DOHH2 (cell line): ENCODE data around the gene SDCBP2.

Experiments
- H3F3A ChIP-seq: fragments of 200-600 bp; sonication (generic), shearing (Covaris generic); 2 replicates; pipeline ENCODE4 v1.6.0; 2016; ENCODE audit warnings: antibody characterized with exemption, mild to moderate bottlenecking; ENCODE audit not compliant: control insufficient read depth, insufficient read depth
- H3K27ac ChIP-seq: fragments of 200-600 bp; sonication (generic); 2 replicates; pipeline ENCODE4 v1.5.1; 2014; ENCODE audit warnings: low read depth, mild to moderate bottlenecking, low read length, moderate library complexity
- H3K27me3 ChIP-seq: fragments of 200-600 bp; sonication (generic); 2 replicates; pipeline ENCODE4 v1.6.1; 2014; ENCODE audit warnings: mild to moderate bottlenecking, low read length, mixed read lengths; ENCODE audit not compliant: control insufficient read depth
- H3K36me3 ChIP-seq: fragments of 200-600 bp; sonication (generic); 2 replicates; pipeline ENCODE4 v1.6.1; 2014; ENCODE audit warnings: mild to moderate bottlenecking, low read length, moderate library complexity, mixed read lengths; ENCODE audit not compliant: control insufficient read depth
- H3K4me1 ChIP-seq: fragments of 200-600 bp; sonication (generic); 2 replicates; pipeline ENCODE4 v1.6.1; 2014; ENCODE audit warnings: mild to moderate bottlenecking, low read length, mixed read lengths; ENCODE audit not compliant: control insufficient read depth
- H3K4me2 ChIP-seq: fragments of 200-600 bp; sonication (generic); 2 replicates; pipeline ENCODE4 v1.6.0; 2014; ENCODE audit warnings: mild to moderate bottlenecking, low read length, moderate library complexity
- H3K4me3 ChIP-seq: fragments of 200-600 bp; sonication (generic); 2 replicates; pipeline ENCODE4 v1.5.1; 2014; ENCODE audit warnings: mild to moderate bottlenecking, low read length, mixed read lengths
- H3K79me2 ChIP-seq: fragments of 200-600 bp; sonication (generic); 2 replicates; pipeline ENCODE4 v1.6.1; 2014; ENCODE audit warnings: mild to moderate bottlenecking, low read length, mixed read lengths; ENCODE audit not compliant: control insufficient read depth
- H3K9me2 ChIP-seq: fragments of 200-600 bp; sonication (generic); replicated peaks from 2 replicates; pipeline ENCODE4 v1.6.1; 2014; ENCODE audit warnings: mild to moderate bottlenecking, low read length, mixed read lengths; ENCODE audit not compliant: control insufficient read depth
- H3K9me3 ChIP-seq: fragments of 200-600 bp; sonication (generic); 2 replicates; pipeline ENCODE4 v1.6.1; 2014; ENCODE audit warnings: antibody characterized with exemption, low read length, mixed read lengths; ENCODE audit not compliant: control insufficient read depth, insufficient read depth
- H4K20me1 ChIP-seq: fragments of 200-600 bp; sonication (generic); 2 replicates; pipeline ENCODE4 v1.6.0; 2014; ENCODE audit warnings: low read depth, mild to moderate bottlenecking, antibody characterized with exemption, low read length, moderate library complexity; ENCODE audit not compliant: control insufficient read depth, insufficient read depth
- EZH2phosphoT487 ChIP-seq: fragments of 200-600 bp; sonication (generic); IDR thresholded peaks from 2 replicates; pipeline ENCODE4 v1.6.1; 2017; ENCODE audit warnings: borderline replicate concordance, mild to moderate bottlenecking, antibody characterized with exemption, low read length, moderate library complexity, mixed read lengths
- TF ChIP-seq, protein P1 (sequence below): fragments of 200-600 bp; sonication (generic); IDR thresholded peaks from one replicate; pipeline ENCODE4 v1.5.1; 2014; ENCODE audit warnings: antibody characterized with exemption, mild to moderate bottlenecking, low read depth, low read length; ENCODE audit not compliant: poor library complexity, severe bottlenecking

SDCBP2 gene

DNA sequence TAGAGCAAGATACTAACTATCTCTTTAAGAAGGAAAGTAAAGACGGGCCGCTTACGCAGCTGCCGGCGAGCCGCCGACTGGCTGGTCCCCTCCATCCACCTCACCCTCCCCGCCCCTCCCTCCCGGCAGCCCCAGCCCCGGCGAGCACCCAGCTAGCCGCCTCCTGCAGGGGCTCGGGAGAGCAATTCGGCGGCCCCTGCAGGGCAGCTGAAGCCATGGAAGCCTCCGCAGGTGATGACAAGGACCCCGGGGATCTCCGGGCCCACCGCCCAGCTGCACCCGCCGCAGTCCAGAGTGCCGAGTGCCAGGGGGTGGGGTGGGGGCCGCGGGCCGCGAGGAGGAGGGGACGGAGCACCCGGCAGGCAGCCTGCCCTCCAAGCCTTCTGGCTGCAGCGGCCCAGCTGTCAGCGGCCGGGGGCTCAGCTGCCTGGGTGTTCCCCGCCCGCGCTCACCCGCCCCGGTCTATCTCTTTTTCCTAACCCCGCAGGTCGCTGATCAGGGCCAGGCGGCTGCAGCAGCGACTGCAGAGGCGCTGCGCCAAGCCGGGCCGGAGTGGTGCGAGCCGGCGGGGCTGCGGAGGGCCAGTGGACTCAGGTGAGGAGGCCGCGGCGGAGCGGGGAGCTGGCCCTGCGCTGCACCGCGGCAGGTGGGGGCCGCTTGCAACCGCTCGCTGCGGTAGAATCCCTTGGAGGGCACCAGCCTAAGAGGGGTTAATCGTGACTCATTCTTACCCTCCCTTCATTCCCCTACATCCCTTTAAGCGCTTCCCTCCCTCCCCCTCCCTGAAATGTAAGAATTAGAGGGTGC, 62.6 kb downstream of the SDCBP2 start, which contains the start of gene SNPH:
Gene SNPH (plus strand): TSS at position 128 of the 807 bp plus-strand sequence. CDS start 29,946 bp downstream, outside the sequence.
- peaks cover 57% of the 10 kb centered on the region for H3K27me3 ChIP-seq
- H3K79me2 ChIP-seq: no peaks in the 10 kb centered on the region
- H3K9me2 ChIP-seq: no peaks in the 10 kb centered on the region
- no peaks in the 10 kb centered on the region; the same call in none of the 2 replicates for H3K9me3 ChIP-seq
- no peak within 1 kb of the TSS for H3K27ac ChIP-seq
- peak within 1 kb of the TSS; percentile 41; the same call in 1 of the 2 replicates for H3K4me2 ChIP-seq
- no peaks in the 10 kb centered on the region for H4K20me1 ChIP-seq
- H3F3A ChIP-seq: no peaks in the 10 kb centered on the region
- no peaks in the 10 kb centered on the region; the same call in 1 of the 2 replicates for H3K4me1 ChIP-seq
- peak within 1 kb of the TSS; percentile 21 for H3K4me3 ChIP-seq
- TF ChIP-seq, protein P1, sequence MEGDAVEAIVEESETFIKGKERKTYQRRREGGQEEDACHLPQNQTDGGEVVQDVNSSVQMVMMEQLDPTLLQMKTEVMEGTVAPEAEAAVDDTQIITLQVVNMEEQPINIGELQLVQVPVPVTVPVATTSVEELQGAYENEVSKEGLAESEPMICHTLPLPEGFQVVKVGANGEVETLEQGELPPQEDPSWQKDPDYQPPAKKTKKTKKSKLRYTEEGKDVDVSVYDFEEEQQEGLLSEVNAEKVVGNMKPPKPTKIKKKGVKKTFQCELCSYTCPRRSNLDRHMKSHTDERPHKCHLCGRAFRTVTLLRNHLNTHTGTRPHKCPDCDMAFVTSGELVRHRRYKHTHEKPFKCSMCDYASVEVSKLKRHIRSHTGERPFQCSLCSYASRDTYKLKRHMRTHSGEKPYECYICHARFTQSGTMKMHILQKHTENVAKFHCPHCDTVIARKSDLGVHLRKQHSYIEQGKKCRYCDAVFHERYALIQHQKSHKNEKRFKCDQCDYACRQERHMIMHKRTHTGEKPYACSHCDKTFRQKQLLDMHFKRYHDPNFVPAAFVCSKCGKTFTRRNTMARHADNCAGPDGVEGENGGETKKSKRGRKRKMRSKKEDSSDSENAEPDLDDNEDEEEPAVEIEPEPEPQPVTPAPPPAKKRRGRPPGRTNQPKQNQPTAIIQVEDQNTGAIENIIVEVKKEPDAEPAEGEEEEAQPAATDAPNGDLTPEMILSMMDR: no peak
- TF ChIP-seq EZH2phosphoT487: peak; percentile 97
- no peaks in the 10 kb centered on the region for H3K36me3 ChIP-seq

DNA sequence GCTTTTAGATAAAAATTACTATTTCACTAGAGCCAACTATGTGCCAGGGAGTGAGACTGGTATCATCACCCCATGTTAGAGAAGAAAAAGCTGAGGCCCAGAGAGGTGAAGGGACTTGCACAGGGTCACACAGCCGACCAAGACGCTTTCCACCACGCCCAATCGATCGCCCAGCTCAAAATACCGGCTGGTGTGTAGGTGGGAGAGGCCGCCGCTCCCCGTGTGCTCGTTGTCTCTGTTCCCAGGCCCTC, 63.1 kb downstream of the SDCBP2 start:
- no peak overlapping the region for H3K27ac ChIP-seq
- H3K27me3 ChIP-seq: peaks cover 57% of the 10 kb centered on the region
- H3K4me1 ChIP-seq: no peaks in the 10 kb centered on the region; the same call in 1 of the 2 replicates
- H3F3A ChIP-seq: no peaks in the 10 kb centered on the region
- no peaks in the 10 kb centered on the region for H3K36me3 ChIP-seq
- H4K20me1 ChIP-seq: no peaks in the 10 kb centered on the region
- H3K4me2 ChIP-seq: peak overlapping the region; percentile 41; the same call in 1 of the 2 replicates
- no peaks in the 10 kb centered on the region for H3K79me2 ChIP-seq
- no peak for TF ChIP-seq EZH2phosphoT487
- TF ChIP-seq, protein P1: no peak
- H3K4me3 ChIP-seq: peak overlapping the region; percentile 21; the same call in 1 of the 2 replicates
- H3K9me2 ChIP-seq: no peaks in the 10 kb centered on the region
- no peaks in the 10 kb centered on the region; the same call in none of the 2 replicates for H3K9me3 ChIP-seq

DNA sequence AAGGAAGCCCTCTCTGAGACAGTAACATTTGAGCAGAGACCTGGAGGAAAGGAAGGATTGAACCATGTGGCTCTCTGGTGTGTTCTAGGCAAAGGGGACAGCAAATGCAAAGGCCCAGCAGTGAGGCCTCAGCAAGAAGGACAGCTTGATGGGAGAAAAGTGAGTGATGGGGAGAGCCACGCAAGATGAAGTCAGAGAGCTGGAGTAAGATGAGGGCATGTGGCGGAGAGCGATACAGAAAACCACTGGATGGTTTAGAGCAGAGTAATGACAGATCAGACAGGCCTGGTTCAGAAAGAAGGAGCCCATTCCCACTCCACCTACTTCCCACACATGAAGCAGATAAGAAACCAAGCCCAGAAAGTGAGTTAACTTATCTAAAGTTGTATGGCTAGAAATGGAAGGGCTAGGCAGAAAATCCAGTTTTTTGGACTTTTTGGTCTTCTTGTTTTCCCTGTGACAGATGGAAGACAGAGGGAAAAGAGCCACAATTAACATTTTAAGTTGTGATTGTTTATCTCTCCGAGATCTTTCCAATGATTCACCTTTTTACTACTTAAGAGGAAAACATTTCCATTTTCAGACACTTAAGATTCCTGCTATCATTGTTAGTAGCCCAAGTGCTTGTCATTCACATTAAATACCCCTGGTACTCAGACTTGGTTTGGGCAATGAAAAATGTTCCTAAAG, 63.6 kb downstream of the SDCBP2 start:
- no peaks in the 10 kb centered on the region for H3F3A ChIP-seq
- H3K36me3 ChIP-seq: no peaks in the 10 kb centered on the region
- no peaks in the 10 kb centered on the region for H3K9me2 ChIP-seq
- H3K27ac ChIP-seq: no peak overlapping the region
- no peaks in the 10 kb centered on the region for H4K20me1 ChIP-seq
- no peak; the same call in 1 of the 2 replicates for TF ChIP-seq EZH2phosphoT487
- TF ChIP-seq, protein P1: no peak
- no peaks in the 10 kb centered on the region; the same call in none of the 2 replicates for H3K9me3 ChIP-seq
- no peak overlapping the region for H3K4me3 ChIP-seq
- H3K4me1 ChIP-seq: no peaks in the 10 kb centered on the region; the same call in 1 of the 2 replicates
- no peaks in the 10 kb centered on the region for H3K79me2 ChIP-seq
- no peak overlapping the region for H3K4me2 ChIP-seq
- peaks cover 57% of the 10 kb centered on the region for H3K27me3 ChIP-seq
